NCI-H526 treated with DMSO at 0.1 percent for 48 hours (cell line): ENCODE measurements around the gene WDR62.
A peak's percentile ranks its signal among the peaks of the same experiment; 100 is the strongest.
"Not testable (repeated sequence)": the region's sequence is repeated elsewhere in the genome, so short reads cannot be mapped to it uniquely, and the experiment has no call there.

ENCODE experiments used
- DNase-seq: peaks from one replicate; lab custom pipeline; 2025; lab: John Stamatoyannopoulos, UW

The WDR62 gene

GRCh38 chr19:36110487-36111199 lies 55.9 kb downstream of the WDR62 start, which contains the start of gene OVOL3:
Gene OVOL3 (plus strand): TSS chr19:36111143. CDS start chr19:36111203, 60 bp downstream.
- peak; percentile 82 for DNase-seq

- DNase-seq: no peak
Measured at GRCh38 chr19:36111200-36111539, 56.5 kb downstream of the WDR62 start.

DNA sequence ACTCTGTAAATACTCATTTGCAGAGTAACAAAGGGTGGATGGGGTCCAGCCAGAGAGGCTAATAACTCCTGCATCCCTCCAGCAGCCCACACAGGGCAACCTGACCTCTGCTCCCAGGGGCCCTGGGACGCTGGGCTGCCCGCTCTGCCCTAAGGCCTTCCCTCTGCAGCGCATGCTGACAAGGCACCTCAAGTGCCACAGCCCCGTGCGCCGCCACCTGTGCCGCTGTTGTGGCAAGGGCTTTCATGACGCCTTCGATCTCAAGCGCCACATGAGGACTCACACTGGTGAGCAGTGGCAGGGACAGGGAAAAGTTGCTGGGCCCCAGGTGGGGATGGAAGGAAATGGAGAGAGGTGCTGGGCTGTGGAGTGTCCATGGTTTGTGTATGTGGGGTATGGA lies 58.0 kb downstream of the WDR62 start:
- no peak for DNase-seq

DNA sequence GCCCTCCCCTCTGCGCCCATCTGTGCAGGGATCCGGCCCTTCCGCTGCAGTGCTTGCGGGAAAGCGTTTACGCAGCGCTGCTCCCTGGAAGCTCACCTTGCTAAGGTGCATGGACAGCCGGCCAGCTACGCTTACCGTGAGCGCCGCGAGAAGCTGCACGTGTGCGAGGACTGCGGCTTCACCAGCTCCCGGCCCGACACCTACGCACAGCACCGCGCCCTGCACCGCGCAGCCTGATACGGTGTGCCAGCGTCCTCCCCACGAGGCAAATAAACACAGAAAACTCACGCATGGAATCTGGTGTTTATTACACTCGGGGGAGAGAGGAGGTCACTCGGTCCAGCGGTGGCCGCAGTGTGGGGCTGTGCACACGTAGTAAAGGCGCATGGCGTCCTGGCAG lies 58.7 kb downstream of the WDR62 start:
- DNase-seq: no peak

DNA sequence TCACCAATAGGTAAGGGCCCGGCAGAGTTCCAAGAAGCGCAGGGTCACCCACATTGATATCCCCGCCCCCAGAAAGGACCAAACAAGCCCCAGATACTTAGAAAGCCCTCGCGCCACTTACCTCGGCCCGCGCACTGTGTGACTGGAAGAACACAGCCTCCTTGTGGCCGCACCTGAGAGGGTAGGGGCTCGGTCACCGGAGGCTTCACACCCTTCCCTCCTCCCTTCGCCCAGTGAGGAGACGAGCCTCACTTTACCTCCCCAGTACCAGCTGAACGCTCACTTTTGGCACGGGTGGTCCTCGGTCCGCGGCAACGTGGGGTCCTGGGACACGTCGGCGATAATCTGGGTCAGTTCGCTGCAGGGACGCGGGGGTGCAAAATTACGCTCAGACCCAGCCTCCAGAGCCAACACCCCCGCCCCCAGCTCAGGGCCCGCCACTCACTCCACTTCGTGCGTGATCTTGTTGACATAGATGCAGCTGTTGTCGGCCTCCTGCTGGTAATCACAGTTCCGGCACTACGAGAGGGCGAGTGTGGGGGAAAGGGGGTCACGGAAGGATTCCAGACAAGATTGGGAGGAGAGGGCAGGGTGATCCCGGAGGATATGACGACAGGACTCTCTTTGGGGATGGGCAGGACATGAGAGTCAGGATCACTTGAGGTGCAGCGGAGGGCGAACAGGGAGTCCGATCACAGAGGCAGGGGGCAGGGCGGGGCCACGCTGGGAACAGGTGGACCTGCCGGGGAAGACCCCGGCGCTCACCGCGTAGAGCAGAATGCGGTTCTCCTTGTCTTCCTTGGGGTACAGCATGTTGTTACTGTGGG lies 59.4 kb downstream of the WDR62 start:
- DNase-seq: peak; percentile 42

DNA sequence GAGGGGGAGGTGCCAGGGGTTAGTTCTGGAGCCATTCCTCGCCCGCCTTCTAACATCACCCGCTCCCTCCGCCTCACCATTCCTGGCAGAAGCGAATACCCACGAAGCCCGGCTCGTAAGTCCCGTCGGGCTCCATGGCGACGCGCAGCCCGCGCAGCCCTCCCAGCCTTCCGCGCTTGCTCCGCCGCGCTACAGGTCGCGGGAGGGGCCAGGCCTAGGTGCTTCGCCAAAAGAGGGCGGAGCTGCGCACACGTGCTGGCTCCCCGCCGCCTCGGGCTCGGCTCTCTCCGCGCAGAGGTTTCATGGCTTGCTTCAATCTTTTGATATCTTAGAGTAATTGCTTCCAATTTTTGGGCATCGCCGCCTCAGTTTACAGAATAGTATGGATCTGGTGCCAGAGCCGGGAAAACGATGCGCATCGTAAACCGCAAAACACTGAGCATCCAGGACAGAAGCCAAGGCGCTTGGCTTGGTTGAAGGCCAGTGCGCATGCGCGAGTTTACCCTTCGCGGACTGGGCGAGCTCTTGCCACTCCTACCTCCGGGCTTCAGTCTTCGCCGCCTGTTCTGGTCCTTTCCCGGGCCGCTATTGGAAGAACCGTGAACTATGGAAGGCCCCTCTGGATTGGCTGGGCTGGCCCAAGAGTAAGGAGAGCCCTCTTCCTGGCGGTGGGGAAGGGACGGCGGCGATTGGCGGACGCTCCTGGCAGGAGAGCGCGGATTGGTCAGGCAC lies 60.2 kb downstream of the WDR62 start, which contains the start of gene POLR2I:
Gene POLR2I (minus strand): TSS at position 155 of the 732 bp plus-strand sequence. CDS start 19 bp downstream, at position 136.
- DNase-seq: peak; percentile 100

DNA sequence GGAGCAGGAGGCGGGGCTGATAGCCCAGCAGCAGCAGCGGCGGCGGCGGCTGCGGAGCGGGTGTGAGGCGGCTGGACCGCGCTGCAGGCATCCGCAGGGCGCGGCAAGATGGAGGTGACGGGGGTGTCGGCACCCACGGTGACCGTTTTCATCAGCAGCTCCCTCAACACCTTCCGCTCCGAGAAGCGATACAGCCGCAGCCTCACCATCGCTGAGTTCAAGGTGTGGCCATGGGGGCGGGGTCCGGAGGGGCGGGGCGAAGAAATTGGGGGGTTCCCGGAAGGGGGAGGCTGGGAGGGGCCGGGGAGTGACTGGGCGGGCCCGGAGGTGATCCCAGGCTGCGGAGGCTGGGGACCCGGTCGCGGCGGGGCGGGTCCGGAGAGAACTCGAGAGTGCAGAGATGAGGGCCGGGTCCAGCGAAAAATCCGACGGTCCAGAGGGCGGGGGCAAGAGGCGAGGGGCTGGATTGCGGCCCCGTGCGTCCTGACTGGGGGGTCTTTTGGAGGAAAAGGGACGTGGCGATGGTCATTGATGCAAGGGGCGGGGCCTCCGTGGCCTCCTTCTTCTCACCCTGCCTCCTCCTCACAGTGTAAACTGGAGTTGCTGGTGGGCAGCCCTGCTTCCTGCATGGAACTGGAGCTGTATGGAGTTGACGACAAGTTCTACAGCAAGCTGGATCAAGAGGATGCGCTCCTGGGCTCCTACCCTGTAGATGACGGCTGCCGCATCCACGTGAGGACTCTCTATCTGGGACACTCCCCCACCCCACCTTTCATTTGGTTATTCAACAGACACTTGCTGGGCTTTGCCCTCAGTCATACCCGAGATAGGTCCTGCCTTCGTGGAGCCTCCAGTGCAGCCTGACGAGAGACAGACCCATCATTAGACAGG lies 61.0 kb downstream of the WDR62 start, which contains the start of gene TBCB:
Gene TBCB (plus strand): TSS at position 16 of the 891 bp plus-strand sequence. CDS start 93 bp downstream, at position 109.
- DNase-seq: peak; percentile 49

DNA sequence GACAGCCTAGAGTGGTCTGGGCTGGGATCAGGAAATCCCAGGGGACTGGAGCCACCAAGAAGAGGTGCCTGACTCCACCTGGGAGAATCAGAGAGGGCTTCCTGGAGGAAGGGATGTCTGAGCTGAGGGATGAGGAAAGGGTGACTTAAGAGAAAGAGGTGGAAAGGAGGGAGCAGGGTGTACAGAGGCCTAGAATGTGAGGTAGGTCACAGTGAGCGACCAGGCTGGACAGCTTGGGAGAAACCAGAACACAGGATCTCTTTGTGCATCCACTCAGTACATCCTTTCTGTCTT lies 61.6 kb downstream of the WDR62 start:
- DNase-seq: no peak

- peak; percentile 74 for DNase-seq
Measured at GRCh38 chr19:36120092-36120983, 65.6 kb downstream of the WDR62 start.

DNA sequence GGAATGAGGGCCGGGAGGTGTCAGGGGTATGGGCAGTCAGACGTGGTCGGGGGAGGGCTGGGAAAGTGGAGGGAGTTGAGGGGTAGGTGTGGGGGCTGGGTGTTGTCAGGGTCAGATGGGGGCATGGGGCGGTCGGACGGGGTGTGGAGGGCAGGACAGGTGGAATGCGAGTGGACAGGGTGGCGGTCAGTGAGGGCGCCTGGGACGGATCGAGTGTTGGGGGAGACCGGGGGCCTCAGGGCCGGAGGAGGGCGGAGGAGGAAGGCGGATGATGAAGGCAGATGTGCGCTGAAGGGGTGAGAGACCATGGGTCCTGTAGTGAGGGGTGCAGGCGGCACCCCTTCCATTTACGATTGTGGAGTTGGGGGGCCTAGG lies 66.3 kb downstream of the WDR62 start:
- no peak for DNase-seq

GRCh38 chr19:36121486-36122124 lies 66.9 kb downstream of the WDR62 start:
- DNase-seq: no peak

- no peak for DNase-seq
Measured at GRCh38 chr19:36125557-36125956, 70.9 kb downstream of the WDR62 start.

DNA sequence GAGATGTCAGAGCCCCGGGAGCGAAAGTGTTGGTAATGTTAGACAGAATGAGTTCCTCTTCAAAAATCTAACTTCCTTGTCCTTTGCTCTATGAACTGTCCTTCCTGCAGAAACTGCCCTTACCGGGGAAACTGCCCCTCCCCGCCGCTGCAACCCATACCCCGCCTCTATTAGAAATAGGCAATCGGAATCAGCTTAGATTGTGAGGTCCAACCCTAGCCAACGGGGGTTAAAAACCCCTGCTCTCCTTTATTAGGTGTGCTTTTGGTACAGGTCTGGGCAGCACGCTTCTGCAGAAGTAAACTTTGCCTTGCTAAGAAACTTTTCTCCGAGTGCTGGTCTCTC lies 73.7 kb downstream of the WDR62 start:
- DNase-seq: no peak

DNA sequence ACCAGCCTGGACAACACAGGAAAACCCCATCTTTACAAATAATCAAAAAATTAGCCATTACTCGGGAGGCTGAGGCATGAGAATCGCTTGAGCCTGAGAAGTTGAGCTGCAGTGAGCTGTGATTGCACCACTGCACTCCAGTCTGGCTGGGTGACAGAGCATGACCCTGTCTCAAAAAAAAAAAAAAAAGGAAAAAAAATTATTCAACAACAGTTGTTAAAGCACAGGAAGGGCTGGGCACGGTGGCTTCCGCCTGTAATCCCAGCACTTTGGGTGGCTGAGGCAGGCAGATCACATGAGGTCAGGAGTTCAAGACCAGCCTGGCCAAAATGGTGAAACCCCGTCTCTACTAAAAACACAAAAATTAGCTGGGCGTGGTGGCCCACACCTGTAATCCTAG lies 76.5 kb downstream of the WDR62 start:
- not testable (repeated sequence) for DNase-seq

DNA sequence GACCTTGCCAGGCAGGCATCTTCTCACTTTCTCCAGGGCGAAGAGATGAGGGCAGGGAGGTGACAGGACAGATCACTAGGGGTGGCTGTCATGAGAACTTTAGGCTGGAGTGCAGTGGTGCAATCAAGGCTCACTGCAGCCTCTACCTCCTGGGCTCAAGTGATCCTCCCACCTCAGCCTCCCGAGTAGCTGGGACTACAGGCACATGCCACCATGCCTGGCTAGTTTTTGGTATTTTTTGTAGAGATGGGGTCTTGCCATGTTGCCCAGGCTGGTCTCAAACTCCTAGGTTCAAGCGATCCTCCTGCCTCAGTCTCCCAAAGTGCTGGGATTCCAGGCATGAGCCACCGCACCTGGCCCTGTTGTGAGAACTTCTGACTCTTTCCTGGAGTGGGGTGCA lies 80.2 kb downstream of the WDR62 start:
- DNase-seq: not testable (repeated sequence)

DNA sequence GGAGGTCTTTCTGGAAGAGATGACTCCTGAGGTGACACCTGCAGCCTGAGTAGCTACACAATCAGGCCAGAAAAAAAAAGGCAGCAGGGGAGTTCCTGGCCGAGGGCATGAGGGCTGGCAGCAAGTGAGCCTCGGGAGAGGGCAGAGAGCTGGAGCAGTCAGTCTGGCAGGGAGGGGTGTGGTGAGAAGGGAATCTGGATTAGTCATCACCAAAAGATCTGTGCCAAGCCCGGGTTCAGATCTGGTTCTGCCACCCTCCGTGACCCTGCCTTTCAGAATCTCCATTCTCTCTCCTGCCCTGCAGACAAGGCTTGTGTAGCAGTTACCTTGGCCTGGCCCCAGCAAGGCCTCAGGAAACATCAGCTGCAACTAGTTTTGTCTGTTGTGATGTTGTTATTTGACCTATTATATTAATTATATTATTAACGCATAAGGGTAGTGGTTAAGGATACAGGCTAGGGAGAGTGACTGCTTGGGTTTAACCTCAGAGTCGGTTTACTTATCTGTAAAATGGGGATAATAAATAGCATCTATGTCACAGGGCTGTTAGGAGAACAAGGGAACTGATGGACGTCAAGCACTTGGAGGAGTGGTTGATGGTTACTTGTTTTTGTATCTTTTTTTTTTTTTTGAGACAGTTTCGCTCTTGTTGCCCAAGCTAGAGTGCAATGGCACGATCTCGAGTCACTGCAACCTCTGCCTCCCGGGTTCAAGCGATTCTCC lies 82.4 kb downstream of the WDR62 start:
- DNase-seq: no peak

DNA sequence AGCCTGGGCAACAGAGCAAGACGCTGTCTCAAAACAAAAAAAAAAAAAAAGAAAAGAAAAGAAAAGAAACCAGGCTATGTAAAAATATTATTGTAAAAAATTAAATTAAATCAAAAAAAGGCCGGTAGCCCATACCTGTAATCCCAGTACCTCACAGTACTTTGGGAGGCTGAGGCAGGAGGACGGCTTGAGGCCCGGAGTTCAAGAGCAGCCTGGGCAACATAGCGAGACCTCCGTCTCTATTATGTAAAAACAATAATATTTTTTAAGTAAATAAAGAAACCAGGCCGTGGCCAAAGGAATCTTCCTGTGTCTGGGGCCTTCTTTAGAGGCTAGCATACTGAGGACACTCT lies 84.4 kb downstream of the WDR62 start:
- no peak for DNase-seq

DNA sequence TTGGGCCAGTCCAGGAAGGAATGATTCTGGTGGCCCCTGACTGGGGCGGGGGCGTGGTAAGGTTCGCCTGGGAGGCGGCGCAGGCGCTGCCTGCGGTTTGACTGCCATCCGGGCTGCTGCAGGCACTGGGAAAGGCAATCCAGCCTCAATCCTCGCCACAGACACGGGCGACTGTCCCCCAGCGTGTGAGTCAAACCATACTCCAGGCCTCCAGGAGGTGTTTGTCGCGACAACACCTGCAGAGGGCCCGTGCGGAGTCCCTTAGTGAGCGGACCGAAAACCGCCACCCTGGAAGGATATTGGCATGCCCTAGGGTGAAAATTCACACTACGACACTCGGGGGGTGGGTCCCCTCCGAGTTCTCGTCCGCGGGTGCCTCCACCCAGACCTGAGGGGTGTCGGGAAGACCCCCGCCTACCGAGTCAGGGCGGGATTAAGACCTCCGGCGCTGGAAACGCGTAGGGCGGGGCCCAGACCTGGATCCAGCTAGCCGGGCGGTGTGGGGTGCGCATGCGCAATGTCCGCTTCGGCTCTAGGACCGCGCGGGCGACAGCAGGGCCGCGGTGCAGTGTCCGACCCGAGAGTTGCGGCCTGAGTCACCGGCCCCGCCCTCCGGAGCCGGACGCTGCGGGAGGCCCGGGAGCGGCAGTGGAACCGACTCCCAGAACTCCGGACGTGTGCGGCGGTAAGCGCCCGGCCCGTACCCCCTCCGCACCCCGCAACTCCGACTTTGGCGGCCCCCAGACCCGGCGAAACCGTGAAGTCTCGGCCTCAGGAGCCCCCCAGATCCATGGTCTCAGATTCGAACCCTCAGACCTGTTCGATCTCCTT lies 85.0 kb downstream of the WDR62 start, which contains the start of gene CAPNS1:
Gene CAPNS1 (plus strand): TSS at position 594 of the 831 bp plus-strand sequence. CDS start 946 bp downstream, outside the sequence.
- DNase-seq: peak; percentile 94
